Kidney tubule cell (primary cell): ENCODE measurements around the gene EHF.

Experiments
- DNase-seq: peaks from one replicate; pipeline ENCODE4 v3.0.0-alpha.2; 2018; ENCODE audit warnings: low spot score

Gene EHF

DNA sequence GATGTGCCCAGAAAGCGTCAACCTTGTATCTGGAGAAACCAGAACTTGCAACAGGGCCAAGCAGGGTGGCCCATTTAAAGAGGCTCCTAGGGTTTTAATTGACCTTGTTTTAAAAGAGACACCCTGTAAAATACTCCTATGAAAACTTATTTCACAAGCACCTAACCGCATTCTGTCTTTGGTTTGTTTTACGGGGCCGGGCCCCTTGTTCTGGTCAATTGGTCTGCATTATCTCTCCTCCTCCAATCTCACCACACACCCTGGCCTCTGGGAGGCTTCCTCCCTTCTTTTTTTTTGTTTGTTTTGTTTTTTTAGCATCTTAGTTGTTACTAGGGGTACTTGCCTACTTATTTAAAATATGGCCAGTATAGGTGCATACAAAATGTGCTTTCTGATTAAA, 4.7 kb downstream of the EHF start:
- no peak for DNase-seq

DNA sequence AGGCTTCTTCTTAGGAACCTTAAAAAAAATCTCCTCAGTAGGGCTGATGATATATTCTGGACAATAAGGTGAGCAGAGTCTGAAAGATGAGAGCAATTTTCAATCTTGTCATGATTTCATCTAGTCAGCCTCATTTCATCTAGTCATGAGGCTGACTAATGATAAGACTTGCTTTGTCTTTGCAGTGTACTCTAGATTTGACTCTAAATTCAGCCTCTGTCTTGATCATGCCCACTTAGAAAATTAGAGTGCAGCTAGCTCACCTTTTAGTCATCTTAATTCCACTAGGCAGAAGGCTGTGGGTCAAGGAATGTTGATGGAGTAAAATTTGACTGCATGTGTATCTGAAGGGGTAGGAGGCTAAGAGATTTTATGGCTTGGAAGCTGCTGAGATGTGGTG, 5.5 kb downstream of the EHF start:
- peak; percentile 58 for DNase-seq

DNA sequence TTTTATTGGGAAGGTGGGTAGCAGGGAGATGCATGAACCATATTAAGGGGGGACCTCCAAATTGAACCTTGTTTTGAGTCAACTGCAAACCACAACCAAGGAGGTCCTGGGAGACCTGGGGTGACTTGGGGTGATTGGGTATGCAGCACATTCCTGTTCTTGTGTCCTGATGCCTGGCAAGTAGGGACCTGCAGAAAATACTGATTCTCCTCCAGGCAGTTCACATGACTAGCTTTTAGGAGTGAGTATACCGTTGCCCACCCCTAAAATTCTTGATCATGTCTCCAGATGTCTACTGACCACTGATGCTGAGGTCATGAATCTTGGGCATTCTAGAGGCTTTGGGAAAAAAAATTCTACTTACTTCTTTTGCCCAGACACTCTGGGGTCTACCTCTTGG, 6.3 kb downstream of the EHF start:
- no peak for DNase-seq

DNA sequence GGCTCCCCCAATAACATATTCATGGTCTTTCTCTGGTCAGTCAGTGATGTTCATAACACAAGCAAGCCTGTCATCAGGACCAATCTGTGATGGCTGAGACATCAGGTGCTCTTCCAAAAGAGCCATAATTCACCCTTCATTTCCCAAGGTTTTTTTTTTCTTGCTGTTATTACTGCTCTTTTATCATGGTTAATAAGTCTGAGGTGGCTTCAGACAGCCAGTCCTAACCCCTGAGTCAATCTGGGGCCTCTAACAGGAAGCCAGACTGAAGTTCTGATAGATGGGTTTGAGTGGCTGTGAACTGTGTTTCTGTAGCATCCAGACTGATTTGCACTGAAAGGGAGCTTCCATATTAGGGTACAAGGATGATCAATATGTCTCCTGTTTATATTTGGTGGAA, 8.8 kb downstream of the EHF start:
- peak; percentile 72 for DNase-seq

DNA sequence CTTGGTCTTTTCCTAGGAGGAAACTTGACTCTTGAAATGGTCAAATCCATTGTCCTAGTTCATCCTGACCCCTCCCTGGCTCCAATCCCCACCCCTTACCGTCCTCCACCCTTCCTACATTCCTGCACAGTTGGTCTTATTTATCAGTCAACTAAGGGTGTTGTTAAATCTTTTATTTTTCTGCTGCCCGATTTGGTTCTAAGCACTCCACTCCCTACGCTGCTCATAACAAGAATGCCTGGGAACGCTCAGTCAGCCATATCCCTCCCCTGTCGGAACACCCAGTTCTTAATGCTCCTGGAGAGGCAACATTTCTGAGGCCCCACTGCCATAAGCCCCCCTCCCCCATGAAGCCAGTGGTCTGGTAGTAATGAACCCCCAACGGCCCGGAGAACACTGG, 9.7 kb downstream of the EHF start:
- peak; percentile 35 for DNase-seq

DNA sequence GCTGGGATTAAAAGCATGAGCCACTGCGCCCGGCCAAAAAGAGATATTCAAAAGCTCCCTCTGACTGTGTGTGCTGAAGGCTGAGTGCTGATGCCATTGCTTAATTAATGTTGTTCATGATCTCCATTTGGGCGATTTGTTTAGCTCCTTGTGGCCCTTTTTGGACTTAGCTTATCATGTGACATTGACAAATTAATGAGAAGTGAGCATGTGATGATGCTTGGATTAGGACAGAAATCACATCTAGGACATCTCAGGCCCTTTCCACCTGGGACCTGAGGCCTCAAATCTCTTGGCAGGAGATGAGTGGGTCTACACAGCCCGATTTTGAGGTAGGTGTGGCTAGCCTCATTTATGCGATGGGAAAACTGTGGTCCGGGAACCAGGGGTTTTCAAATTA, 10.4 kb downstream of the EHF start:
- DNase-seq, result no peak

DNA sequence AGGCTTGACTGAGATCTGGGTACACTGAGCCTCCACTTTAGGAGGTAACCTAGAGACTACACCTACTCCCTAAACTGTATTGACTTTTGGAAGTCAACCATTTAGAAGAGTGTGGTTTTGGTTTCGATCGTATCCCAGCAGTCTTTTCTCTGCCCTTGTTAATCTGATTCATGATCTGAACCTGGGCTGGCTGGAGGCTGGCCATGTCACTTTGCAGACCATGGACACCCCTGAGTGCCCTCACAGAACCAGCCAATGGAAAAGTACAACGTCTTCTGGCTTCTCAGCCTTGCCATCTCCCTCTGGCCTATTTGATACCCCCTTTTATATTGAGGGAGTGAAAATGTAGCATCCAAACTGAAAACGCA, 10.8 kb downstream of the EHF start:
- DNase-seq, result peak; percentile 77

DNA sequence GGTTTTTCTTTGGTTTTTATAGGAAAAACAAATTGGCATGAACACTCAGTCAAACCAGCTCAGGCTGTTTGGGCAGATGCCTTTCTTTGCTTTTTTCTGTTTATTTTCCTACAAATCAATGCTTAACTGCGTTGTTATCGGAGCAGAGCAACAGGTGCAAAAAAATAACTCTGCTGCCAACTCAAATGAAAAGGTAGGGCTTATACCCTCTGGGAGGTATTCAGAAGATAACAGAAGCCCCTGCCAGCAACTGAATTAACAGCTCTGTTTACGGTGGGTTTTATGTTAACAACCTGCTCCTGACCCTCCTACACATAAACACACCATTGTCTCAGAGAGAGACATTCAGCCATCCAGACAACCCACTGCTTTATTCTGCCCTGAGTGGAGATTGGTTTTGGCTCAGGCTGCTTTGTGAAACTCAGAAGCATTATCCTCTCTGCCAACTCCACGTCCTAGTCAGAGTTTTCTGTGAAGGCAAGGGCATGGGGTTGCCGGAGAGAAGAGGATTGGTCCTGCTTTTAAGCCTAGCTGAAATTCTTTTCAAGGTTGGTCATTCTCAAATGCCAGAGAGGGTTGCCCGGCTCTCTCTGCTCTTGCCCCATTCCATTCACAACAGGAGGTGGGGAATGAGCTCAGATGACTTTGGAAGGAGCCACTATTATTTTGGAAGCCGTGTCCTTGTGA, 11.4 kb downstream of the EHF start:
- DNase-seq, result peak; percentile 69

DNA sequence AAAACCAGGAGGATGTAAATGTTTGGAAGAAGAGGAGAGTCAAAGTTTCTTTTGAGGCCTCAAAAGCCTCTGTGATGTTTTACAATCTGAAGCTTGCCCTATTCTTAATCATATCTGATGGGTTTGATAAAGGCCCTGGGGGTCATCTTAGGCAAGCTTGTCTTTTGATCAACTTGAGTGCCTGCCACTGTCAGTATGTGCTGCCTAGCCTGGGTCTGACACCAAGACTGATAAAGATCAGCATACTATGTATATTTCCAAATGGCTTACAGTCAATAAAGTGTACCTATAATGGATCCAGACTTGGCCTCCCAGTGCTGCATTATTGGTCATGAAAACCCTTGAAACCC, 12.7 kb downstream of the EHF start:
- DNase-seq, result no peak

DNA sequence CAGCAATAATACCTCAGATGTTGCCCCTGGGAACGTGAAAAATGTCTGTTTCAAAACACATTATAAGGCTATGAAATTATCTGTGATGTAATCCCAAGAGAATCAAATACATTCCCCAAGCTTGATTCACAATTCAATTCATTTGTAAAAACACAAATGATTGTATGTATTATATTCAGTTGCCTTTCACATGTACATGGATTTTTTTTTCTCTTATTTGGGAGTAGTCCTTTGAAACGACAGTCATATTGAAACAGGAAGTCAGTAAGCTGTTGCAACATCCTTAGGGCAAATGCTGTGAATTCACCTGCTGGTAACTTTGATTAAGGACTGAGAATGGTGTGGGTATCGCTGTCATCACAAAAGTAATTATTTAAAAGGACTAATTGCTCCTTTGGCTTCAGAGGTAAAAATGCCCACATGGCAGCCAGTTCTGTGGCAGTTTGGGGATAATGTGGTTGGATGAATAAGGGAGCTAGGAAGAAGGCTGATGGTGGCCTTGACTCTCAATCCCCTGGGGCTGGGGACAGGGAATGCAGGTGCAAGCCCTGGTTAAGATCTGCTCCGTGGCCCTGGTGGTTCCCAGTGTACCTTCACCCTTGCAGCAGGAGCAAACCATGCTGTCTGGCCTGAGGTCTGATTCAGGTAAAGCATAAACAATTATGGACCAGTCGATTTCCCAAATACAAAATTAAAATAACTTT, 13.2 kb downstream of the EHF start:
- DNase-seq, result peak; percentile 52

DNA sequence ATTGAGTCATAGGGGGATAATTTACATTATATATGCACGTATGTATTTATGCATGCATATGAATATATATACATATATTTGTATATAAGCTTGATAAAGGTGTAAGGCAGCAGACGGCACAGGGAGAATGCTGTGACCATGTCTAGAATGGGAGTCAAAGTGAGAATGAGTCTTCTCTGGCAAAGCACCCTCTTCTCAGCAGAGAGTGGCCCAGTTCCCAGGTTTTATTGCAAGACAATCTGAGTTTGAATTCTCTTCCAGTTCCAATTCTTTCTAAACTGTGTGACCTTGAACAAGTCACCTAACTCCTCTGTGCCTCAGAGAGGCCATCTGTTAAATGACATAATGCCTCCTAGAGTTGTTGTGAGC, 13.8 kb downstream of the EHF start:
- no peak for DNase-seq

DNA sequence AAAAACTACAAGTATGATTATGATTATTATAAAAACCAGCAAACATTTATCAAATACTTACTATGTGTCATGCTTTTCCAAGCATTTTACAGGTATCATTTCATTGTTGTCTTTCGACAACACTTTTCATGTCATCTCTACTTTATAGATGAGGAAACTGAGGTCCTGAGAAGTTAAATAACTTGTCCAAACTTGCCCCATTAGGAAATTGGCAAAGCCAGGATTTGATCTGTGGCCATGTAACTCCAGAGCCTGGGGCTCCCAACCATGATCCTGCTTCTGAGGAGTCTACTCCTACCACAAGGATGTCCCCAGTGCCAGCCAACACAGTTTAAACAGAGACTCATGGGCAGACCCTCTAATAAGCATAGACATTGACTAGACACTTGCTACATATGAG, 15.2 kb downstream of the EHF start:
- DNase-seq, result no peak

DNA sequence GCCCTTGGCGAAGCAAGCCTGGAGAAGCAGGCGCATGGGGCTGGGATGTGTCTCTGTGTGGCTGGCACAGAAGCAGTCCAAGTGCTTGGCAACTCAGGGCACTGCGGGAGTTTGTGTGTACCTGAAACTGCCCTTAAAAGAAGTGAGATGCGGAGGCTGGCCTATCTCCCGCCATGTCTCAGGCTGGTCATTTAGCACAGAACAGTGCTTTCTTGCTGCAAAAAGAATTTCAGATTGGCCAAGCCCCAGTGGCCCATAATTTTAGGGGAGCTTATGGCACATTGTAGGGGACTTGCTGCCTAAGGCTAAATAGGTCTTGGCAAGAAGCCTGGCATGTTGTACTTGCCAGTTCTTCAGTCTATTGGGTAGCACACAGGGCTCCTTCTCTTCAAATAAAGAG, 16.4 kb downstream of the EHF start:
- no peak for DNase-seq

DNA sequence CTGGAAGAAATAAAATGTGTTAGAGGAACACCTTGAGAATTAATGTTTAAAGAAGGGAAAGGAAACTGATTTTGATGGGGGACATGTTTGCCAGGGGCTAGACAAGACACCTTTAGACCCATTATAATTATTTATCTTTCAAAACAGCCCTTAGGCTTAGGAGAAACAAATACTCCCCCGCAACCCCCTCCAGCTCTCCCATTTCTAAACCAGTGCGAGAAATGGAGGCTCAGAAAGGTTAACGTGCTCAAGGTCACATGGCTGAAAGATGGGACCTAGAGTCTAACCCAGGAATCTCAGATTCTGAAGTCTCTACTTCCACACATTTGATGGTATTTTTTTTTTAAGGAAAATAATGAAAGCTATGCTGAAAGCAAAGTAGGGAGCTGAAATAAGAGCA, 18.0 kb downstream of the EHF start:
- DNase-seq, result no peak

DNA sequence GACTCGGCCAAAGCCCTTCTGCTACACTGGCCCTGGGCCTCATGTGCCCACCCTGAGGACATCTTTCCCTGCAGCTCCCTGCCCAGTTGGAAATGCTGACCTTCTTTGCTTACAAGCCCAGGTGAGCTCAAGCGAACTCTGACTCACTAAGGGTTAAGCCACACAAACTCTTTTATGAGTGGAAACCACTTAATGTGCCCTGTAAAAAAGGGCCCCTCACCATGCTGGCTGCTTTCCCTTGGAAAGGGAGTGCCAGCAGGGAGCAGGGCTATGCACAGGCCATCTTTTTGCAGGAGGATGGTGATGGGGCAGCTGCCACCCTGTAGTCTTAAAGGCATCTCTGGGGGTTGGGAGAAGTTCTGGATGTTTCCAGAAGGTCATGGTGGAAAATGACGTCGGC, 18.7 kb downstream of the EHF start:
- peak; percentile 45 for DNase-seq

DNA sequence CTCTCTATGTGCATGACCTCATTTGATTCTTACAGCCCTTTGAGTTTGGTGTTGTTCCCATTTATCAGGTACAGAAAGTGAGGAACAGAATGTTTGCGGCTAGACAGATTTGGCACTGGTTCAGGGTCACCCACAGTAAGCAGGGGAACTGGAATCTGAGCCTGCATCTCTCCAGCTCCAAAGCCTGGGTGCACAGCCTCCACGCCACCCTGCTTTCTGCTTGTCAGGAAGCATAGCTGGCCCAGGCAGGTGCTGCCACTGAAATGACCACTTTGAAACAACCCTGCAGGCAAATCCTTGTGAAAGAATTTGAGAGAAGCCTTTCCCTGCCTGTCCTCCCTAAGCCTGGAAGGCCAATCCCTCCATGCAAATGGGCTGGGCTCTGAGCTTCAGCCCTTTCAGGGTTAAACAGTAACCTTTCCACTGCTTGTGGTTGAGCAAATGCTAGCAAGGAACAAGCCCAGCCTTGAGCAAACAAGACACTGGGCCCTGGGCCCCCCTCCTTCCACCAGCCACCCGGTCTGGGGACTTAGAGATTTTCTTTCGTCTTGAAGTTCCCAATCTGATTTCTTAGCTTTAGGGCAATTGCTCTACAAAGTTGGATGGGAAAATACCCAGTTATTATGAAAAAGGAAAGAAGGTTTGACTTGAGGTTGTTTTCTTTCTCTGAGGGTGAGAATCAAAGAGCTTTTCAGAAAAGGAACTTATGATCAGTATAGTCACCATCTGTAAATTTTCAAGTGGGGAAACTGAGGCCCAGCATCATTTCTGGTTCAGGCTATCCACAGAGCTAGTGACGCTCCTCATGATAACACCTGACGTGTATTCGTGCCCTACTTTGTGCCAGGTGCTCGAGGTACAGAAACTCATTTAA, 19.4 kb downstream of the EHF start:
- DNase-seq, result peak; percentile 97

DNA sequence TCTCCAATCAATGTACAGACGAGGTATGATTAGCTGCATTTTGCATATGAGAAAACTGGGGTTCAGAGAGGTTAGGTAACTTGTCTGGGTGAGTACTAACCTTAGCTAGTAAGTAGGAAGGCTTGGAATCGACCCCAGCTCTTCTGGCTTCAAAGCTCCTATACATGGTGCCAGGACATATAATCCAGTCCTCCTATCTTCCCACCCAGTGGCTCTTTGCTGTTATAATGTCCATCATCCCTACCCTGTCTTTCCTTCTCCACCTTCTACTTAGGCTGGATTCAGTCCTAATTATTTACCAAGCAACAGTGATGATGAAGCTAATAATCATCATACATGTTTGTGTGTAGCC, 20.0 kb downstream of the EHF start:
- DNase-seq, result no peak

DNA sequence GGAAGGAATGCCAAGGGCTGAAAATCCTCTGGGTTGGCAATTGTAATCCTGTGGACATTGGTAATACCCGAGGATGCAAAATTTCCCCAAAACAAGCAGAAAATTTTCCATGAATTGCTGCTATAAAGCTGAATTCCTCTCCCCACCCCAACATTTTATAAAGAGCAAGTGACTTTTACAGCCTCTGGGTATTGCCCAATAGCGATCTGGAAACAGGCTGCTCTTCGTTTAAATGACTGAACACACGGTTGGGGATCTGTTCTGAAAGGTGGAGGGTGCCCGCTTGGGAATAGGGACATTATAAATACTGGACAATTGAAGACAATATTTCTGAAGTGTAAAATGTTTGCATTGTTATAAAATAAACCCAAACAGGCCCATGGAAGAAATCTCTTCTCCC, 20.6 kb downstream of the EHF start:
- DNase-seq, result no peak

DNA sequence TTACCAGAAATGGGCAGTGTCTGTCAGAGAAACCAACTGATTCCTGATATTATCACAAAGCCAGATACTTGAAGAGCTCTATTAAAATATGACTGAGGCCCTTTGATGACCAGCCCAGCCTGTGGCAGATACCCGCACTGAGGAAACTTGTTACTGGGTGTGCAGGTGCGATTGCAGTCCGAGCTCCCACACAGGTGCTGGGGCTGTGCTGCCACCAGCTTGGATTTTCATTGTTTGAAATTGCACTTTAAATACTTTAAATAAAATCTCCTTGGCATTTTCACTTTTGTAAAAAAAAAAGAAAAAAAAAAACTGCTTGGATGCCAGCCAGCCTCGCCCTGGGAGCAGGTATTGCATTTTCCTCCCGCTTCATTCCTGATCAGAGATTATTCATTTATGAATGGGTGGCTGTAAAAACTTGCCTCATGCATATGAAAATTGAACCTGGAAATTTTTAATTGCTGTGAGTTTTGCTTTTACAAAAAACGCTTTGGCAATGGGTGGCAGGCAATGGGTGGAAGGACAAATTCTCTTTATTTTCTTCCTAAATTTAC, 21.2 kb downstream of the EHF start:
- DNase-seq, result peak; percentile 42

DNA sequence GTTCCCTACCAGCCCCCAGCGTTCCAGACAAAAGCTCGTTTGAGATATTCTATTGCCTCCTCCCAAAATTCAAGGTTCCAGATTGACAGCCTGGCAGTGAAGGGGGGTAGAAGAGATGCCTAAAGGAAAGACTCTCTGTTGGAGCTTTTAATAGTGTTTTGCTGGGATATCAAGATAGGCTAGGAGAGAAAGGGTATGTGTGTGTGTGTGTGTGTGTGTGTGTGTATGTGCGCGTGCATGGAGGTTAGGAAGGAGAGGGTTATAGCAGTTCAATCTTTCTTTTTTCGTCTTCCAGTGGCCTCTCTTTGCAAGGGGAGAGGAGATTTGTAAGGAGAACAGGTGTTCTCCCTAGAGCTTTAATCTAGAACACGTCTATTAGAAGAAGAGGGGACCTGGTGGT, 22.0 kb downstream of the EHF start:
- no peak for DNase-seq

DNA sequence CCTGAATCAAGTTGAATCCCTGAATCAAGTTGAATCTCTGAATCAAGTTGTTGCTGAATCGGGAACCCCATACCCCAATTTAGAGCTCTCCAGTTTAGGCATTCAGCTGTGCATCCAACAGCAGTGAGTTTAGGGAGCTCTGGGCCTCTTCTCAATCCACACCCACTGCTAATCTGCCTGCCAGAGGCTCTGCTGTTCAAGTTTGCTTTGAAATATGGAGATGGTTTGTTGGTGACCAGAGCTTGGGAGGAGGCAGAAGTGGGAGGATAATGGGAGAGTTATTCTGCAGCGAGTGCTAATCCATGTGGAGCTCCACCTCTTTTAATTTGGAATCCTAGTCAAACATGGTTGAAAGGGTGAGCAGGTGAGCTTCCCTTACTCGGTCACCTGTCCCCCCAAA, 22.4 kb downstream of the EHF start:
- DNase-seq, result no peak

DNA sequence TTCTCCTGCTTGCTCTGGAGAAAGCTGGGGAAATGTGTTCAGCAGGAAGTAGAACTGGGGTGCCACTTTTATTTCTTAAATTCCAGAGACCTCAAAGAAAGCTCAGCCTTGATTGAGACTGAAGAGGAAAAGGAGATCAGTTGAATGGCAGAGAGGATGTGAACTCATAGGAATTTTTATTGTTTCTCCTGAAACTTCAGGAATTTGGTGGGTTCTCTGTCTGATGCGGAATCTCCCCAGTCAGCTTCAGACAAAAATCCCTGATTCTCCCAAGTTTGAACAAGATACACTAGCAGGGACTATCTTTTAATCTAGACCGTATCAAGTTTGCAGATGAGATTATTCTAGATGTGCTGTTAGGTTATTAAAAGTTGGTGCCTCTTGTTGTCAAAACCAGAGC, 23.0 kb downstream of the EHF start:
- DNase-seq, result no peak
